Measurements from ENCODE around the gene GNL1. TPM values are rescaled to one million over a fixed set of nuclear protein-coding genes. Genes with fewer than 3 reads are reported as not detected.
"Not testable (repeated sequence)": the region's sequence is repeated elsewhere in the genome, so short reads cannot be mapped to it uniquely, and the experiment has no call there.

Gene GNL1
- total and polyA plus RNA-seq, 9 of the 15 experiments (the other 6 are each of a cell fraction or from before 2014, with no cell fraction given) = 0.73 to 112 (median 58.0) TPM

DNA sequence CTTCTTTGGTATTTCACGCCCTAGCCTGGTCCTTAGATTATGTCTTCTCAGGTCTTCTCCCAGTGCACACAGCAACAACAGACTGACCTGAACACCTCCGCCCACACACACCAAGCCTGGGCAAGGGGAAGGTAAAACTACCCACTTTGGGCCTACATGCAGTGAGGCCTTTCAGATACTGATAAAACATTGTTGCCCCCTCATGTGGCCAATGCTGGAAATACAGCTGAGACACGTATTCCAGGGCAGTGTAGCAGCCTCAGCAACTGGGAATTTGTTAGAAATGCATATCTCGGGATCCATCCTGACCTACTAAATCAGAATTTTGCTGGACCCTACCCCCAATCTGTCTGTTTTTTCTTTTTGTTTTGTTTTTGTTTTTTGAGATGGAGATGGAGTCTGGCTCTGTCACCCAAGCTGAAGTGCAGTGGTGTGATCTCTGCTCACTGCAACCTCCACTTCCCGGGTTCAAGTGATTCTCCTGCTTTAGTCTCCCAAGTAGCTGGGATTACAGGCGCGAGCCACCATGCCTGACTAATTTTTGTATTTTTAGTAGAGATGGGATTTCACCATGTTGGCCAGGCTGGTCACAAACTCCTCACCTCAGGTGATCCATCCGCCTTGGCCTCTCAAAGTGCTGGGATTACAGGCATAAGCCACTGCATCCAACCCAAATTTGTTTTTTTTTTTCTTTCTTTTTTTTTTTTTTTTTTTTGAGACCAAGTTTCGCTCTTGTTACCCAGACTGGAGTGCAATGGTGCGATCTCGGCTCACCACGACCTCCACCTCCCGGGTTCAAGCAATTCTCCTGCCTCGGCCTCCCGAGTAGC is 41.2 kb upstream of the GNL1 start (continued):
- TF ChIP-seq SUPT5H (IDR thresholded peaks at IDR 0.05) = peak; percentile 35; the same call in 1 of the 2 replicates
- TF ChIP-seq EGR1 (conservative IDR thresholded peaks at IDR 0.05) = peak; percentile 85
- TF ChIP-seq NFATC3 (IDR thresholded peaks at IDR 0.05) = peak; percentile 19; the same call in 1 of the 2 replicates
- TF ChIP-seq SOX6 (IDR thresholded peaks at IDR 0.05) = 0 out of 2 replicates have a peak, but pooled peaks have one; percentile 21
- TF ChIP-seq, protein P1, sequence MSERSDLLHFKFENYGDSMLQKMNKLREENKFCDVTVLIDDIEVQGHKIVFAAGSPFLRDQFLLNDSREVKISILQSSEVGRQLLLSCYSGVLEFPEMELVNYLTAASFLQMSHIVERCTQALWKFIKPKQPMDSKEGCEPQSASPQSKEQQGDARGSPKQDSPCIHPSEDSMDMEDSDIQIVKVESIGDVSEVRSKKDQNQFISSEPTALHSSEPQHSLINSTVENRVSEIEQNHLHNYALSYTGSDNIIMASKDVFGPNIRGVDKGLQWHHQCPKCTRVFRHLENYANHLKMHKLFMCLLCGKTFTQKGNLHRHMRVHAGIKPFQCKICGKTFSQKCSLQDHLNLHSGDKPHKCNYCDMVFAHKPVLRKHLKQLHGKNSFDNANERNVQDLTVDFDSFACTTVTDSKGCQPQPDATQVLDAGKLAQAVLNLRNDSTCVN (CRISPR knock-in tag; IDR thresholded peaks at IDR 0.05) = 0 out of 2 replicates have a peak, but pooled peaks have one; percentile 7
- 0 out of 2 replicates have a peak, but pooled peaks have one; percentile 17 for TF ChIP-seq SMARCE1 (IDR thresholded peaks at IDR 0.05)
- TF ChIP-seq POLR2B (IDR thresholded peaks at IDR 0.05; ENCODE audit: low read depth, partially characterized antibody) = peak; percentile 53
- peak; percentile 15; the same call in 1 of the 2 replicates for TF ChIP-seq HLTF (IDR thresholded peaks at IDR 0.05)
- TF ChIP-seq CTBP1 (IDR thresholded peaks at IDR 0.05; ENCODE audit: borderline replicate concordance) = 0 out of 2 replicates have a peak, but pooled peaks have one; percentile 21
- TF ChIP-seq NRF1 (conservative IDR thresholded peaks at IDR 0.05 in 1 of 2, IDR thresholded peaks at IDR 0.05 in 1 of 2) = 0 out of 4 replicates have a peak, but pooled peaks of 1 of the 2 experiments have one; percentile 15
- TF ChIP-seq, protein P2, sequence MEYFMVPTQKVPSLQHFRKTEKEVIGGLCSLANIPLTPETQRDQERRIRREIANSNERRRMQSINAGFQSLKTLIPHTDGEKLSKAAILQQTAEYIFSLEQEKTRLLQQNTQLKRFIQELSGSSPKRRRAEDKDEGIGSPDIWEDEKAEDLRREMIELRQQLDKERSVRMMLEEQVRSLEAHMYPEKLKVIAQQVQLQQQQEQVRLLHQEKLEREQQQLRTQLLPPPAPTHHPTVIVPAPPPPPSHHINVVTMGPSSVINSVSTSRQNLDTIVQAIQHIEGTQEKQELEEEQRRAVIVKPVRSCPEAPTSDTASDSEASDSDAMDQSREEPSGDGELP (CRISPR knock-in tag; IDR thresholded peaks at IDR 0.05; ENCODE audit: borderline replicate concordance) = peak; percentile 34; the same call in 1 of the 2 replicates
- peak; percentile 65; the same call in 1 of the 2 replicates for TF ChIP-seq XRCC5 (IDR thresholded peaks at IDR 0.05; ENCODE audit: low read depth, low read length)
- TF ChIP-seq MTA3 (IDR thresholded peaks at IDR 0.05; ENCODE audit: borderline replicate concordance) = peak; percentile 59; the same call in 1 of the 2 replicates
- TF ChIP-seq, protein P3, sequence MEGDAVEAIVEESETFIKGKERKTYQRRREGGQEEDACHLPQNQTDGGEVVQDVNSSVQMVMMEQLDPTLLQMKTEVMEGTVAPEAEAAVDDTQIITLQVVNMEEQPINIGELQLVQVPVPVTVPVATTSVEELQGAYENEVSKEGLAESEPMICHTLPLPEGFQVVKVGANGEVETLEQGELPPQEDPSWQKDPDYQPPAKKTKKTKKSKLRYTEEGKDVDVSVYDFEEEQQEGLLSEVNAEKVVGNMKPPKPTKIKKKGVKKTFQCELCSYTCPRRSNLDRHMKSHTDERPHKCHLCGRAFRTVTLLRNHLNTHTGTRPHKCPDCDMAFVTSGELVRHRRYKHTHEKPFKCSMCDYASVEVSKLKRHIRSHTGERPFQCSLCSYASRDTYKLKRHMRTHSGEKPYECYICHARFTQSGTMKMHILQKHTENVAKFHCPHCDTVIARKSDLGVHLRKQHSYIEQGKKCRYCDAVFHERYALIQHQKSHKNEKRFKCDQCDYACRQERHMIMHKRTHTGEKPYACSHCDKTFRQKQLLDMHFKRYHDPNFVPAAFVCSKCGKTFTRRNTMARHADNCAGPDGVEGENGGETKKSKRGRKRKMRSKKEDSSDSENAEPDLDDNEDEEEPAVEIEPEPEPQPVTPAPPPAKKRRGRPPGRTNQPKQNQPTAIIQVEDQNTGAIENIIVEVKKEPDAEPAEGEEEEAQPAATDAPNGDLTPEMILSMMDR (IDR thresholded peaks at IDR 0.05 in 2 of 3, conservative IDR thresholded peaks at IDR 0.05 in 1 of 3; ENCODE audit: insufficient read depth in 2 of 3, low read depth in 1 of 3, low read length in 3 of 3) = peak; percentile 85 to 92 (median 90)
- peak; percentile 25; the same call in 1 of the 2 replicates for TF ChIP-seq TEAD4 (IDR thresholded peaks at IDR 0.05; ENCODE audit: low read length)
- TF ChIP-seq TEAD4 (CRISPR knock-in tag; IDR thresholded peaks at IDR 0.05; ENCODE audit: borderline replicate concordance) = not testable (repeated sequence)
- peak; percentile 82 for TF ChIP-seq SMC3 (conservative IDR thresholded peaks at IDR 0.05; ENCODE audit: insufficient read depth, low read depth, low read length)
- peak; percentile 8; the same call in 1 of the 2 replicates for TF ChIP-seq ESRRA (IDR thresholded peaks at IDR 0.05; ENCODE audit: borderline replicate concordance, low read depth)
- TF ChIP-seq, protein P4, sequence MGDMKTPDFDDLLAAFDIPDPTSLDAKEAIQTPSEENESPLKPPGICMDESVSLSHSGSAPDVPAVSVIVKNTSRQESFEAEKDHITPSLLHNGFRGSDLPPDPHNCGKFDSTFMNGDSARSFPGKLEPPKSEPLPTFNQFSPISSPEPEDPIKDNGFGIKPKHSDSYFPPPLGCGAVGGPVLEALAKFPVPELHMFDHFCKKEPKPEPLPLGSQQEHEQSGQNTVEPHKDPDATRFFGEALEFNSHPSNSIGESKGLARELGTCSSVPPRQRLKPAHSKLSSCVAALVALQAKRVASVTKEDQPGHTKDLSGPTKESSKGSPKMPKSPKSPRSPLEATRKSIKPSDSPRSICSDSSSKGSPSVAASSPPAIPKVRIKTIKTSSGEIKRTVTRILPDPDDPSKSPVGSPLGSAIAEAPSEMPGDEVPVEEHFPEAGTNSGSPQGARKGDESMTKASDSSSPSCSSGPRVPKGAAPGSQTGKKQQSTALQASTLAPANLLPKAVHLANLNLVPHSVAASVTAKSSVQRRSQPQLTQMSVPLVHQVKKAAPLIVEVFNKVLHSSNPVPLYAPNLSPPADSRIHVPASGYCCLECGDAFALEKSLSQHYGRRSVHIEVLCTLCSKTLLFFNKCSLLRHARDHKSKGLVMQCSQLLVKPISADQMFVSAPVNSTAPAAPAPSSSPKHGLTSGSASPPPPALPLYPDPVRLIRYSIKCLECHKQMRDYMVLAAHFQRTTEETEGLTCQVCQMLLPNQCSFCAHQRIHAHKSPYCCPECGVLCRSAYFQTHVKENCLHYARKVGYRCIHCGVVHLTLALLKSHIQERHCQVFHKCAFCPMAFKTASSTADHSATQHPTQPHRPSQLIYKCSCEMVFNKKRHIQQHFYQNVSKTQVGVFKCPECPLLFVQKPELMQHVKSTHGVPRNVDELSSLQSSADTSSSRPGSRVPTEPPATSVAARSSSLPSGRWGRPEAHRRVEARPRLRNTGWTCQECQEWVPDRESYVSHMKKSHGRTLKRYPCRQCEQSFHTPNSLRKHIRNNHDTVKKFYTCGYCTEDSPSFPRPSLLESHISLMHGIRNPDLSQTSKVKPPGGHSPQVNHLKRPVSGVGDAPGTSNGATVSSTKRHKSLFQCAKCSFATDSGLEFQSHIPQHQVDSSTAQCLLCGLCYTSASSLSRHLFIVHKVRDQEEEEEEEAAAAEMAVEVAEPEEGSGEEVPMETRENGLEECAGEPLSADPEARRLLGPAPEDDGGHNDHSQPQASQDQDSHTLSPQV (IDR thresholded peaks at IDR 0.05) = peak; percentile 50; the same call in 1 of the 2 replicates
- 0 out of 2 replicates have a peak, but pooled peaks have one; percentile 16 for TF ChIP-seq TCF7 (IDR thresholded peaks at IDR 0.05; ENCODE audit: borderline replicate concordance)

Measured in K562 (cell line).